Activated CD4-positive, CD25-positive, alpha-beta regulatory T cell treated with anti-CD3 and anti-CD28 coated beads, Interleukin-2, amount 50 U/mL, for 24 hours (primary cell): ENCODE data around the gene LMO7.

ENCODE experiments used
- ATAC-seq, 2 donors: fragments of 150-1000 bp; cut with Tn5 transposase; one replicate each; pipeline ENCODE4 v1.10.0; 2021; ENCODE audit warnings: mild to moderate bottlenecking in 1 of 2, moderate library complexity in 1 of 2

The LMO7 gene

GRCh38 chr13:75748874-75749273 lies 112.7 kb downstream of the LMO7 start:
- ATAC-seq = no peak

- no peak for ATAC-seq
Observed at GRCh38 chr13:75749407-75749806, 113.3 kb downstream of the LMO7 start.

- no peak for ATAC-seq
Observed at GRCh38 chr13:75751350-75751749, 115.2 kb downstream of the LMO7 start.

GRCh38 chr13:75752826-75753225 lies 116.7 kb downstream of the LMO7 start:
- no peak for ATAC-seq

DNA sequence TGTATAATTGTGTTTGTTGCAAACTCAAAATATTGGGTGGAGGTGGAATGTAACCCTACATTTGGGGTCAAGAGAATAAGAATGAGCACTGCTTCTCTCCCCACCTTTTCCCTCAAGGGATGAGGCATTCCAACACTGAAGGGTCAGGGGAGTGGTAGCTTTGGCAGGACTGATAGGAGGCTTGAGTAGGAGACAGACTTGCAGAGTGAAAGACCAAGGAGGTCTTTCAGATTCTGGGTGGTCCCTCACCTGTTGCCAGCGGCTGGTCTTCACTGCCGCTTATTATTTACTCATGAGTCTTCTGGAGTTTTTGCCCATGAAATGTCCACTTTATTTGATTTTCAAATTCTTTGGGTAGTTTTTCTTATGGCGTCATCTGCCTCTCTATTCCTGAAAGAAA lies 118.8 kb downstream of the LMO7 start:
- ATAC-seq = no peak

GRCh38 chr13:75757336-75757735 lies 121.2 kb downstream of the LMO7 start:
- ATAC-seq = no peak

DNA sequence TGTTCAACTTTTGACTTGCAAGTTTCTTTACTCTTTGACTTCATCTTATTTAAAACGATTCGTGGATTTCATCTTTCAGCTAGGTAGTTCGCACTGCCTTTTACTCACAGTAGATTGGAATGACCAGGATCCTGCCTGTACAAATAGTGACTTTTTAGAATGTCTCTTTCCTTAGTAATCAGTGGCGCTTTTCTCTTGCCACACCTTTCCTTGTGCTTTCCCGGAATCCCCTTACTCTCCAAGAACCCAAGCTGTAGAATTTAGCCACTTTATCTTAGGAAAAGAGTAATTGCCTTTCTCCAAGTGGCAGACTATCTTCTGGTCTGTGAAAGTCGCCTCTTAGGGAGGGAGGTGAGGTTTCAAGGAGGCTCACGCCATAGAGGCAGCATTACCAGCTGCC lies 123.4 kb downstream of the LMO7 start:
- no peak for ATAC-seq

GRCh38 chr13:75760131-75761021 lies 124.2 kb downstream of the LMO7 start:
- ATAC-seq = peak; percentile 27 to 44

DNA sequence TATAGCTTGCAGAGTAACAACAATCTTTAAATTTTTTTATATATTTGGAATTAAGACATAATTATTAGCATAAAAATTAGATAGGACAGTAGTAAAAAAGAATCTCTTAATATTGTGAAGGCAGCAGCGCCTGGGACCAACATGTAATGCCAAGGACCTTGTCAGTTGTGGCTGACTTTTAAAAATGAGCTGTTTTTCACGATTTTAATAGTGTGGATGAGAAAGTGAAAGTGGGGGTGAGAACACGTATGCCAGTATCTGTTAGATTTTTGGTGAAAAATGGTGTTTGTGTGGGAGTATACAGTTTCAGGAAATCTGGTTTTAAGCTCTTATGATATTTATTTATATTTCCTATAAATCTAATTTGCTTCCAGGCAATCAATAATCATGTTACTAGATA lies 125.2 kb downstream of the LMO7 start:
- peak; percentile 24 to 36 for ATAC-seq

DNA sequence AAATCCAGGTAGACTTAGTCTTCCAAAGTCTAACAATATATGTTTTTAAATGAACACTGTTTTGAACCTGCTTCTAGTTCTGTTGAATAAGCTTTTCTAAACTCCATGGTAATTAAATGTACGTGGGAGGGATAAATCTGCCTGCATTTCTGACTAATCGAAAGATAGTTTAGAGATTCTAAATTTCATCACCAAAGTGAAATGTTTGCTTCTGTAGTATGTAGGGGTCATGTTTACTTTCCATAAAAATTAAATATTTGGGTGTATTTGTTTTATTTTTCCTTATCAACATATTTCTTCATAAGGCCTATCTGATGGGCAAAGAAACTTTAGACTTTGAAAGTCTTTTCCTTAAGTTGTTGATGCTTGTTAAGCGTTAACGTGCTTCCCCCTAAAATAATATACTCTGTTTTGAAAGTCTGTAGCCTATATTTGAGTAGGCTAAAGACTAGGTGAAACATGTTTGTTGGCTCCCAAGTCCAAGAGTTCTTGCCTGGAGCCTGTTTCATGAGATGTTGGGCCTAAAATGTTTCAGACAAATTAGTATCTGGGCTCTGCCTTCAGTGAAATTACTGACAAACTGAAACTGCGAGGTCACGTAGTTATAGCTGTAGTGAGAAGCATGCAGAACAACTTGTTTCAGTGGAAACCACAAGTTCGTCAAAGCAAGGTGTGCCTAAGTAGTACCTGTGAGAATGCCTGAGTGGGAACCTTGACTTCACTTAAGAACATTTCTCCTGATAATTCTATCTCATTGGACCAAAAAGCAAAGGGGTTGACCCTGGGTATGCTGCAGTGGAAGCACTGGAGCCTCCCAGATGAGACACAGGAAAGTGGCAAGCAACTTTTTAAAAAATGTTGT lies 126.2 kb downstream of the LMO7 start:
- peak; percentile 86 to 88 for ATAC-seq

DNA sequence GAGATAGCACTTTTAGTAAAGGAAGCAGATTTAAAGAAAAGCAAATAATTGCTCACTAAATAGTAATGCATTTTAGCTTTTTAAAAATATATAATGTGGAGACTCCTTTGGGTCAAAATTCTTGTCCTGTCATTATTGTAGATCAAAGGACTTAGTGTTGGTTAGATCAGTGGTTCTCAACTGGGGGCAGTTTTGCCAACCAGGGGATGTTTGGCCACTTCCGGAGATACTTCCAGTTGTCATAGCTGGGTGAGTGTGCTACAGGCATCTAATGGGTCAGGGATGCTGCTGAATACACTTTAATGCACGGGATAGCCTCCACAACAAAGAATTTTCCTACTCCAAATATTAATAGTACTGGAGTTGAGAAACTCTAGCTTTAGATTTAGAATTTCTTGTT lies 126.8 kb downstream of the LMO7 start:
- ATAC-seq = no peak

DNA sequence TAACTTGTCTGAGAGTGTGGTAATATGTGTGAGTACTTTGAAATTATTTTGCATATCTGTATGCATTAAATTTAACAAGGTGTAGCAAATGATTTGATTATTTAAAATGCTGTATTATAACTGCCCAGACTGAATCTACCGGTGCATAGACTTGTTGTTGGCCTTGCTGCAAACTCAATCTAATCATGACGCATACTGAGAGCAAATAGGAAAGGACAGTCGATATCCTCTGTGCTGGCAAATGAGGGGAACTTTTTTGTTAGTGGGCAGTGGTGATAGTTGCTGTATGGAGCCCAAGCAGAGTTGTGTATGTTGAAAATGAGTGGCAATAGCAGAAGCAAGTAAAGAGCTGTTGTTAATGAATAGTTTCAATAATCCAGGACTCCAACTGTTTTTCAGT lies 127.4 kb downstream of the LMO7 start:
- ATAC-seq = no peak

GRCh38 chr13:75764251-75764925 lies 128.3 kb downstream of the LMO7 start:
- no peak for ATAC-seq

DNA sequence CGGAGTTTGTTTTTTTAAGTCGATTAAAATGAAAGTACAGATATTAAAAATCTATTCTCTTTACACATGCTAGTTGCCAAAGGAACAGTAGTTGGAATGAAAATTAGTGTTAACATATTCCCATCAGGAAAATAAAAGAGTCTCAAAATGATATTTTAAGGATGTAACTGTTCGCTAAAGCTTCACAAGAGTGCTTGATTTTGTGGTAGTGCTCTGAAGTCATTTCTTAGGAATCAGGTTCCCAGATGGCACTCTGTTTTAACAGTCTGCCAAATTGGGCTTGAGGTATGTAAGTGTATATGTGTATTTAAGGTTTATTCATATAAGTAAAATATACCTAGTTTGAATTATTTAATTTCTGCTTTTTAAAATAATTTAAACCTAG lies 128.8 kb downstream of the LMO7 start:
- ATAC-seq = no peak

- peak; percentile 7 for ATAC-seq
Observed at GRCh38 chr13:75766636-75767035, 130.5 kb downstream of the LMO7 start.

DNA sequence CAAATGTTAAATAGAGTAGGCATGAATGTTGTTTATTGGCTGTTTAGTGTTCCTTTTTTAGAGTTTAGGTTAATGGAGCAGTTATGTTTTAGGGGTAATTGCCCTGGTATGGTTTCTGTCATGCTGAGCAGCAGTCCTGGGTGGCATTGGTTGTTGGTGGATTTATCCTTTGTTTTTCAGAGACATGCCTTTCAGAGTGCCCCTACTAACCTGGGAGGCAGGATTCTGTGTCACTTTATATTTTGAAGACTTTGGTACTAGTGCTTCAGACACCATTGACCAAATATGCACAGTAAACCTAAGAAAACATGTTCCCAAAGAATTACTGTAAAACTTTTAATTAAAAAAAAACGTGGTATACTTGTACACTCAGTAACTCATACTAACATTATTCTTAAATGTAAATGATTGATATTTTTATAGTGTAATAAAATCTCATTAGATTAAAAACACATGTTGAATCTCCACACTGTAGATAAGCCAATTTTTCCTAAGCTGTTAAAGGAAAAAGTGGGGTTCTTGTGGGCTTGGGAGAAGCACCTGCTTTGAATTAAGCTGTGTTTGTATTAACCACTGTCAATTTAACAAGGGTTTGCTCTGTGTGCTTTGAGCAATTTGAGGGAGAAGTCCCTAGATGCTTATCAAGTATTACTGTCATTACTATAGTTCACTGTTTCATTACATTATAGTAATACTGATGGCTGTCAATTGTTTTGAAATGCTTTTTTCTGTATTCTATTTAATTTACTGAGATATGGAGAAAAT lies 133.2 kb downstream of the LMO7 start:
- ATAC-seq = no peak

- ATAC-seq = no peak
Observed at GRCh38 chr13:75770164-75770563, 134.0 kb downstream of the LMO7 start.

DNA sequence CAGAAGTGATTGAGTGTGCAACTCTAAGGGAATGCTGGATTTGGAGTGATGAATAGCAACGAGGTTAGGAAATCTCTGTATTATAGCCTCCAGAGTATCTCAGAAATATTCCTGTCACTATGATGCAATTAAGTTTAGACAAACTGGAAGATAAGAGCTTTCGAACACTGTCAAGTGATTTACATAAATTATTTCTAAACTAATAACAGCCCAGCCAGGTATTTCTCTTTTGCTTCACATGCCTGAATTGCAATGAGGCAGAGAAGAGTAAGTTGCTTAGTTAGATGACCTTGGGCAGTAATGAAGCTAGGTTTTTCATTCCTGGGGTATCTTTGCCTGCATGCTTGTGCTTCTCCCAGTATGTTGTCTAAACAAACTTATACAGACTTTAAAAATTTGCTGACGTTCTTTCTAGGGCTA lies 134.5 kb downstream of the LMO7 start:
- no peak for ATAC-seq

GRCh38 chr13:75771226-75771625 lies 135.1 kb downstream of the LMO7 start:
- ATAC-seq = no peak

GRCh38 chr13:75771818-75772217 lies 135.7 kb downstream of the LMO7 start:
- ATAC-seq = peak; percentile 63 to 64

GRCh38 chr13:75774176-75774575 lies 138.0 kb downstream of the LMO7 start:
- ATAC-seq = no peak

GRCh38 chr13:75776550-75776949 lies 140.4 kb downstream of the LMO7 start:
- ATAC-seq = no peak
